ENCODE results near the gene USP20. TPM values are rescaled to one million over a fixed set of nuclear protein-coding genes. Genes with fewer than 3 reads are reported as not detected.

USP20 gene
- total and polyA plus RNA-seq, 10 of the 15 experiments (the other 5 are each of a cell fraction or from before 2014, with no cell fraction given) = 0.66 to 23.3 (median 11.0) TPM

- ChIA-PET RAD21 (ENCODE audit: unreplicated experiment) (no interaction called here), CTCF (no interaction called here), POLR2A (interaction anchor here (0.6 kb wide), 1 partner anchor 23 kb away, joined by 4 read pairs; no protein-coding TSS in a partner anchor), SMC1A (ENCODE audit: uncharacterized antibody, unreplicated experiment) (no interaction called here)
- H3K36me3 ChIP-seq (ENCODE audit: control insufficient read depth in 2 of 2, insufficient read depth in 2 of 2, low read length in 1 of 2) = peaks cover 0 to 2% of the 10 kb centered on the region in 2 experiments; a peak in 3 of 4 replicates
- peaks cover 5% of the 10 kb centered on the region for H3K4me1 ChIP-seq (ENCODE audit: control insufficient read depth, insufficient read depth, low read length)
- intact Hi-C loops (cut with micrococcal nuclease; ENCODE audit: unreplicated experiment) = no loop called here
- FAIRE-seq (no peak), DNase-seq (ENCODE audit: low read depth, low spot score) (no peak), ATAC-seq (no peak)
- H3K79me2 ChIP-seq (ENCODE audit: control insufficient read depth, insufficient read depth, low read length) = no peaks in the 10 kb centered on the region
- in situ Hi-C loops (cut with MboI) = no loop called here
- no peak overlapping the region for H3K4me3 ChIP-seq
- H3K27ac ChIP-seq (ENCODE audit: control insufficient read depth, insufficient read depth) = no peak overlapping the region
- no peak overlapping the region for H3K4me2 ChIP-seq (ENCODE audit: control insufficient read depth, insufficient read depth)
- H3K9me3 ChIP-seq (replicated peaks; ENCODE audit: control insufficient read depth, insufficient read depth, low read length) = no peaks in the 10 kb centered on the region
- H3K27me3 ChIP-seq (replicated peaks in 1 of 2; ENCODE audit: control insufficient read depth in 2 of 2, insufficient read depth in 2 of 2, low read length in 1 of 2) = no peaks in the 10 kb centered on the region
- BruUV-seq (replicated peaks) = no TSS peak
- WGBS (ENCODE audit: insufficient coverage, insufficient replicate concordance, low lambda C conversion rate, missing lambda C conversion rate) = 91% methylated on average over 48 of the region's 48 CpGs
- no peak overlapping the region for H3K9ac ChIP-seq (ENCODE audit: control insufficient read depth, insufficient read depth, low read length)
- TF ChIP-seq, protein P1, sequence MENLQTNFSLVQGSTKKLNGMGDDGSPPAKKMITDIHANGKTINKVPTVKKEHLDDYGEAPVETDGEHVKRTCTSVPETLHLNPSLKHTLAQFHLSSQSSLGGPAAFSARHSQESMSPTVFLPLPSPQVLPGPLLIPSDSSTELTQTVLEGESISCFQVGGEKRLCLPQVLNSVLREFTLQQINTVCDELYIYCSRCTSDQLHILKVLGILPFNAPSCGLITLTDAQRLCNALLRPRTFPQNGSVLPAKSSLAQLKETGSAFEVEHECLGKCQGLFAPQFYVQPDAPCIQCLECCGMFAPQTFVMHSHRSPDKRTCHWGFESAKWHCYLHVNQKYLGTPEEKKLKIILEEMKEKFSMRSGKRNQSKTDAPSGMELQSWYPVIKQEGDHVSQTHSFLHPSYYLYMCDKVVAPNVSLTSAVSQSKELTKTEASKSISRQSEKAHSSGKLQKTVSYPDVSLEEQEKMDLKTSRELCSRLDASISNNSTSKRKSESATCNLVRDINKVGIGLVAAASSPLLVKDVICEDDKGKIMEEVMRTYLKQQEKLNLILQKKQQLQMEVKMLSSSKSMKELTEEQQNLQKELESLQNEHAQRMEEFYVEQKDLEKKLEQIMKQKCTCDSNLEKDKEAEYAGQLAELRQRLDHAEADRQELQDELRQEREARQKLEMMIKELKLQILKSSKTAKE (IDR thresholded peaks at IDR 0.05; ENCODE audit: low read depth, poor library complexity, severe bottlenecking) = no peak
- TF ChIP-seq KAT2A (conservative IDR thresholded peaks at IDR 0.05; ENCODE audit: control insufficient read depth, low read depth, low read length) = no peak
- no peak for TF ChIP-seq ETV6 (conservative IDR thresholded peaks at IDR 0.05 in 1 of 2, IDR thresholded peaks at IDR 0.05 in 1 of 2; ENCODE audit: borderline replicate concordance in 1 of 2, low read depth in 1 of 2)
- no peak for TF ChIP-seq BRCA1 (IDR thresholded peaks at IDR 0.05; ENCODE audit: low read depth, low read length)
- no peak for TF ChIP-seq MEF2A (IDR thresholded peaks at IDR 0.05; ENCODE audit: insufficient read depth, low read depth, low read length)
- no peak for TF ChIP-seq ZSCAN29 (IDR thresholded peaks at IDR 0.05)
- TF ChIP-seq, protein P2, sequence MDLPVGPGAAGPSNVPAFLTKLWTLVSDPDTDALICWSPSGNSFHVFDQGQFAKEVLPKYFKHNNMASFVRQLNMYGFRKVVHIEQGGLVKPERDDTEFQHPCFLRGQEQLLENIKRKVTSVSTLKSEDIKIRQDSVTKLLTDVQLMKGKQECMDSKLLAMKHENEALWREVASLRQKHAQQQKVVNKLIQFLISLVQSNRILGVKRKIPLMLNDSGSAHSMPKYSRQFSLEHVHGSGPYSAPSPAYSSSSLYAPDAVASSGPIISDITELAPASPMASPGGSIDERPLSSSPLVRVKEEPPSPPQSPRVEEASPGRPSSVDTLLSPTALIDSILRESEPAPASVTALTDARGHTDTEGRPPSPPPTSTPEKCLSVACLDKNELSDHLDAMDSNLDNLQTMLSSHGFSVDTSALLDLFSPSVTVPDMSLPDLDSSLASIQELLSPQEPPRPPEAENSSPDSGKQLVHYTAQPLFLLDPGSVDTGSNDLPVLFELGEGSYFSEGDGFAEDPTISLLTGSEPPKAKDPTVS (IDR thresholded peaks at IDR 0.05; ENCODE audit: low read depth, low read length) = no peak
- H2AFZ ChIP-seq (ENCODE audit: control insufficient read depth, low read depth, low read length) = no peak overlapping the region
- H4K20me1 ChIP-seq (ENCODE audit: control insufficient read depth, insufficient read depth) = no peaks in the 10 kb centered on the region
These were observed 33.0 kb downstream of the USP20 start for GRCh38 chr9:129868023-129868871.
